GM12801 (cell line): ENCODE measurements around the gene PLBD2.

Source experiments
- TF ChIP-seq, protein P1 (sequence below): IDR thresholded peaks from one replicate; pipeline ENCODE4 v1.5.1; 2011; ENCODE audit warnings: control low read depth; ENCODE audit not compliant: insufficient read length; ENCODE audit errors: extremely low read depth

PLBD2 gene

DNA sequence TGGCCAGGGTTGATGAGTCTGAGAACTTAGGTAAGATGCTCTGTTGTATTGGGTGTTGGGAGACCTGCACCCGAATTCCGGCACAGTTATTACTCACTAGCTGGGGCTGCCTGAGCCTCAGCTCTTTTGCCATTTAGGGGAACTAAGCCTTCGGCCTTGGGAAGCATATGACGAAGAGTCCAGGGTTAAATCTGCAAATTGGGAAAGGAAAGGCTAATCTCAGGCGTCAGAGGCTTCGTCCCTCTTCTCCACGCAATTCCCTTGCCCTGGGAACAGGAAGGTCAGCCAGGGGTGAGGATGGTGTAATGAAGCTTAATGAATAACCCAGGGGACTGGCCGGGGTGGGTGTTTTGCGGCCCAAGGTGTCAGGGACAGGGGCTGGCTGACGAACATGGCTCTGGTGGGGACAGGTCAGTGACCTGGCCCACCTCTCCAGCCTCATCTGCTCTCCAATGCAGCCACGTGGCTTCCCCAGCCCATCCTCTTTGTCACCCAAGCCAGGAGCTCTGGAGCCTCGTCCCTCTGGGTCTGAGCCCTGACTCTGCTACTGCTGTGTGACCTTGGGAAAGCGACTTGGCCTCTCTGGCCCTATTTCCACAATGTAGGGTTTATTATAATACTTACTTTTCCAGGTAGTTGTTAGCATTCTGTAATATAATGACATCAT is 60.0 kb downstream of the PLBD2 start:
- TF ChIP-seq, protein P1, sequence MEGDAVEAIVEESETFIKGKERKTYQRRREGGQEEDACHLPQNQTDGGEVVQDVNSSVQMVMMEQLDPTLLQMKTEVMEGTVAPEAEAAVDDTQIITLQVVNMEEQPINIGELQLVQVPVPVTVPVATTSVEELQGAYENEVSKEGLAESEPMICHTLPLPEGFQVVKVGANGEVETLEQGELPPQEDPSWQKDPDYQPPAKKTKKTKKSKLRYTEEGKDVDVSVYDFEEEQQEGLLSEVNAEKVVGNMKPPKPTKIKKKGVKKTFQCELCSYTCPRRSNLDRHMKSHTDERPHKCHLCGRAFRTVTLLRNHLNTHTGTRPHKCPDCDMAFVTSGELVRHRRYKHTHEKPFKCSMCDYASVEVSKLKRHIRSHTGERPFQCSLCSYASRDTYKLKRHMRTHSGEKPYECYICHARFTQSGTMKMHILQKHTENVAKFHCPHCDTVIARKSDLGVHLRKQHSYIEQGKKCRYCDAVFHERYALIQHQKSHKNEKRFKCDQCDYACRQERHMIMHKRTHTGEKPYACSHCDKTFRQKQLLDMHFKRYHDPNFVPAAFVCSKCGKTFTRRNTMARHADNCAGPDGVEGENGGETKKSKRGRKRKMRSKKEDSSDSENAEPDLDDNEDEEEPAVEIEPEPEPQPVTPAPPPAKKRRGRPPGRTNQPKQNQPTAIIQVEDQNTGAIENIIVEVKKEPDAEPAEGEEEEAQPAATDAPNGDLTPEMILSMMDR: no peak

DNA sequence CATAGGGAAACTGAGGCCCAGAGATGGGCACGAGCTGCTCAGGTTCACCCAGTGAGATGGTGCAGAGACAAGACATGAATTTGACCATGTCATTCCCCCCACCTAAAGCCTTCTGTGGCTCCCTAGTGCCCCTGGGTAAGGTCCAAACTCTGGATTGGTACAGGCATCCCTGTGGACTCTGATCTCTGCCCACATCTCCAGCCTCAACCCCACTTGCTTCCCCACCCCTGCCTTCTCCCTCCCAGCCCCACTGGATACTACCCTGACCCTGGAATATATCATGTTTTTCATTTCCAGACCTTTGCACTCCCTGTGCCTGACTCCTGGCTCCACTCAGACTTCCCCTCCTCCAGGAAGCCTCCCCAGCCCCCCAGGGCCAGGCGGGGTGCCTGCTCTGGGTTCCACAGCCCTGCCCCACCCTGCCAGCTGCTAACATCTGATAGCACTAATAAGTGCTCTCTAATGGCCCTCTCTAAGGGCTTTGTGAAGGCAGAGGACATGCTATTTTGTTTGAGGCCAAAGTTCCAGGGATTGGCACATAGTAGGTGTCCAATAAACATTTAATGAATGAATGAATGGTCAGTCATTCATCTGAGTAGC is 62.7 kb downstream of the PLBD2 start:
- TF ChIP-seq, protein P1: no peak

DNA sequence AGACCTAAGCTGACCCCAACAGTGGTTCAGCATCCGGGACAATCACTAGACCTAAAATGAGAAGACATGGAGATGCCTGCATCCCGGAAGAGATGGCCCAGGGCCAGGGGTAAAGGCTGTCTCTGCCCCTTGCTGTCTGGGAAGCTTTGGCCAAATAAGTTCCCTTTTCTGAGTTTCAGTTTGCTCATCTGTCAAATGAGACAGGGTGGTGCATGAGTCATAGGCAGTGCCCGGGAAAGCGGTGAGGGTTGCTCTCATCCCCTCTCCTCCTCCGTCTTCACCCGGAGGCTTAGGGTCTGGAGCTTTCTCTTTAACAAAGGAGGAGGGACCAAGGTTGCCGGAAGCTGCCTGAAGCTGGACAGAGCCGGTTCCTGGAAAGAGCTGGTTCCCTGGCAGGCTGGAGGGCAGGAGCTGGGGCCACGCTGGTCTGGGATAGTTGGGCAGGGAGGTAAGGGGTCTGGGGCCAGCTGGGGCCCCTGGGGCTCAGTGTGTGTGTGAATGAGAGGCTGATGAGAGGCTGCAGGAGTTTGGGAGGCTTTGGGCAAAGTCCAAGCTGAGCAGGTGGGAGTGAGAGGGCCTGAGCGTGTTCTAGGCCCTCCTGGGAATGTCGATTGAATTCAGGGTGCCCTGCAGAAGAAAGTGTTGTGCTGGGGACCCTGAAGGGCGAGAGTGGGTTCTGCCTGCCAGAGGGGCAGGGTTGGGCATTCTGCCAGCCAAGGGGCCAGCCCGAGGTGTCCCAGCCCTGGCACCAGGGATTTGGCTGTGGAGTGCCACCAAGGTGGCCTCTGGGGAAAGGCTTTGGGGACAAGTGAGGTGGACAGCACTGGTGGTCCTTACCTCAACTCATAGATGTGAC is 63.9 kb downstream of the PLBD2 start, which contains the start of gene SDSL:
Gene SDSL, plus strand, starts transcription at position 351 of the 856 bp plus-strand sequence. CDS start 5,603 bp downstream, outside the sequence.
- TF ChIP-seq, protein P1: no peak

DNA sequence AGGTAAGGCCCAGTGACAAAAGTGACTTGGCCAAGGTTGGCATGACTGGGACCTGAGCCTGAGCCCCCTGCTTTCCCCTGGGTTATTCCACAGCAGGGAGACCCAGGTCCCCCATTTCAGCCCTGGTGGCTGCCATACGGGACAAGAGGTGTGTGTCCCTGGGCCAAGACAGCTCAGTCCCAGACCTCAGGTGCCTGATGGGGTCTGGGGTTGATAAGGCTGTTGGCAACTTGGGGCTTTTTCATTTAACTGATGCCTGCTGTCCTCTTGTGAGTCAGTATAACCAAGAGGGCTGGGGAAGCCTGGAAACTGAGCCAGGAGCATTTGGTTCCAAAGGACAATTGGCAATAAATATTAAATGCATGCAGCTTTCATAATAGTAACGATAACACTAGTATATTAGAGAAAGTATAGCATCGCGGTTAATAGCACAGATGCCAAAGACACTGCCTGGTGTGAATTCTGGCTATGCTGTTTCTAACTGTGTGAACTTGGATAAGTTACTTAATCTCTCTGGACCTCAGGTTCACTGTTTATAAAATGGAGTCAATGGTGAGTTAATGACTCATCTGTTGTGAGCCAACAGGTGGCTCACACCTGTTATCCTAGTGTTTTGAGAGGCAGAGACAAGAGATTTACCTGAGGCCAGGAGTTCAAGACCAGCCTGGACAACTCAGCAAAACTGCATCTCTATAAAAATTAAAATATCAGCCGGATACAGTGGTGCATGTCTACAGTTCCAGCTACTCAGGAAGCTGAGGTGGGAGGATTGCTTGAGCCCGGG is 64.7 kb downstream of the PLBD2 start:
- TF ChIP-seq, protein P1: no peak

DNA sequence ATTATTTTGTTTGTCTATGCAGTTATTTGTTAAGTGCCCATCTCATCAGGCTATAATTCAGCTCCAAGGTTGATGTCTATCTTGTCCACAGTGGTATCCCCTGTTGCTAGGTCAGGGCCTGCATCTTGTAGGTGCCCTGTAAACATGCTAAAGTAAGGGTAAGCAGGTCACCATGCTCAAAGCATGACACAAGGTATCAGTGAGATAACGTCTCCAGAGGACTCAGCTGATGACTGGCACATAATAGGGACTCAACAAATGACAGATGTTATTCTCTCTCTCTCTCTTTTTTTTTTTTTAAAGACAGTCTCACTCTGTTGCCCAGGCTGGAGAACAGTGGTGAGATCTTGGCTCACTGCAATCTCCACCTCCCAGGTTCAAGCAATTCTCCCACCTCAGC is 66.1 kb downstream of the PLBD2 start:
- TF ChIP-seq, protein P1: no peak

DNA sequence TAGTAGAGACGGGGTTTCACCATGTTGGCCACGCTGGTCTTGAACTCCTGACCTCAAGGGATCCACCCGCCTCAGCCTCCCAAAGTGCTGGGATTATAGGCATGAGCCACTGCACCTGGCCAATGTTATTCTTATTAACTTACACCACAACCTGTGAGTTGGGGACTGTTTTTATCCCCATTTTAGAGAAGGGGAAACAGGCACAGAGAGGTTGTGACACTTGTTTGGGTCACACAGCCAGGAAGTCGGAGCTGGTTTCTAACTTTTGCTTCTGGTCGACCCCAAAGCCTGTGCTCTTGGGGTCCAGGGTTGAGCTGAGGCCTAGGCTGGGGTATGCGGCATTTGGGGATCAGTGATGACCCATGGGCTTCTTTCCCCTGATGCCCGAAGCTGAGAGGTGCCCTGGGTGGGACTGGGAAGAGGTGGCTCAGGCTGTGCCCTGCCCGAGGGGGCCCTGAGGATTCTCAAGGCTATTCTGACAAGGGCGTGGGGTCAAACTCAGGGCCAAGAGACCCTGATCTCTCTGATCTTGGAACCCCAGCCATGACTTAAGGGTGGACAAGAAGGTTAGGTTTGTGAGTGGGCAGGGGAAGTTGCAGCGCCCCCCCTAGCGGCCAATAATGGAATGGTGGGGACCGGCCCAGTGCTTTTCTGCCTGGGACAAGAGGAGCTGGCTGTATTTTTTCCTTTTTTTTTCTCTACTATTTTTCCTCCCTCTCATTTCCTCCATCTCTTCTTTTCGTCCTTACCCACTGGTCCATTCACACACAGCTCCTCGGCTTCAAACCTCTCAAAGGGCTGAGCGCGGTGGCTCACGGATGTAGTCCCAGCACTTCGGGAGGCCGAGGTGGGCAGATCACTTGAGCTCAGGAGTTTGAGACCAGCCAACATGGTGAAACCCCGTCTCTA is 66.8 kb downstream of the PLBD2 start:
- TF ChIP-seq, protein P1: no peak
